GM21526 (cell line): ENCODE data around the gene NUP93.

Experiments
- ATAC-seq: cut with Tn5 transposase; IDR thresholded peaks from one replicate; pipeline ENCODE4 v1.9.1; 2021; ENCODE audit warnings: moderate library complexity; ENCODE audit not compliant: unreplicated experiment, low FRiP score

NUP93 gene

GRCh38 chr16:56842133-56842532, 112.2 kb downstream of the NUP93 start:
- ATAC-seq, result no peak

GRCh38 chr16:56844056-56844455, 114.1 kb downstream of the NUP93 start:
- no peak for ATAC-seq

GRCh38 chr16:56847173-56847910, 117.4 kb downstream of the NUP93 start:
- no peak for ATAC-seq

GRCh38 chr16:56848029-56848936, 118.4 kb downstream of the NUP93 start:
- no peak for ATAC-seq

- ATAC-seq, result no peak
These were observed 119.2 kb downstream of the NUP93 start for GRCh38 chr16:56848955-56849689.

- ATAC-seq, result no peak
These were observed 120.1 kb downstream of the NUP93 start for GRCh38 chr16:56849690-56850680.

GRCh38 chr16:56851671-56852400, 121.9 kb downstream of the NUP93 start:
- no peak for ATAC-seq

GRCh38 chr16:56852401-56852730, 122.4 kb downstream of the NUP93 start:
- ATAC-seq, result no peak

- ATAC-seq, result no peak
These were observed 123.0 kb downstream of the NUP93 start for GRCh38 chr16:56852968-56853367.

GRCh38 chr16:56855201-56855600, 125.3 kb downstream of the NUP93 start:
- ATAC-seq, result no peak

- no peak for ATAC-seq
These were observed 126.0 kb downstream of the NUP93 start for GRCh38 chr16:56855946-56856345.

GRCh38 chr16:56856876-56857447, 127.0 kb downstream of the NUP93 start:
- ATAC-seq, result no peak

GRCh38 chr16:56858374-56858773, 128.4 kb downstream of the NUP93 start:
- no peak for ATAC-seq

GRCh38 chr16:56859636-56860035, 129.7 kb downstream of the NUP93 start:
- ATAC-seq, result no peak

- ATAC-seq, result no peak
These were observed 130.5 kb downstream of the NUP93 start for GRCh38 chr16:56860226-56861020.

GRCh38 chr16:56861092-56861610, 131.2 kb downstream of the NUP93 start:
- no peak for ATAC-seq

- ATAC-seq, result no peak
These were observed 131.8 kb downstream of the NUP93 start for GRCh38 chr16:56861756-56862155.

- ATAC-seq, result no peak
These were observed 132.8 kb downstream of the NUP93 start for GRCh38 chr16:56862776-56863175.
